ENCODE data around the gene RNF39.

- TF ChIP-seq ATF2 (CRISPR knock-in tag; IDR thresholded peaks at IDR 0.05) (no peak), BCL3 (CRISPR knock-in tag; IDR thresholded peaks at IDR 0.05) (no peak), ZSCAN30 (CRISPR knock-in tag; IDR thresholded peaks at IDR 0.05) (no peak), NONO (IDR thresholded peaks at IDR 0.05) (no peak), NONO (CRISPR knock-in tag; conservative IDR thresholded peaks at IDR 0.05) (no peak), ZBTB2 (CRISPR knock-in tag; IDR thresholded peaks at IDR 0.05; ENCODE audit: low read depth) (no peak), CHD4 (IDR thresholded peaks at IDR 0.05; ENCODE audit: borderline replicate concordance, low read length) (no peak), SIN3A (IDR thresholded peaks at IDR 0.05; ENCODE audit: borderline replicate concordance, low read depth, low read length) (no peak), CTCF (CRISPR knock-in tag; IDR thresholded peaks at IDR 0.05) (no peak), SMAD3 (CRISPR knock-in tag; IDR thresholded peaks at IDR 0.05) (no peak), ZNF777 (CRISPR knock-in tag; IDR thresholded peaks at IDR 0.05) (no peak), HNF4G (IDR thresholded peaks at IDR 0.05; ENCODE audit: borderline replicate concordance, low read depth, low read length) (no peak), HNF4G (CRISPR knock-in tag; IDR thresholded peaks at IDR 0.05; ENCODE audit: borderline replicate concordance, low read depth) (no peak), USF2 (IDR thresholded peaks at IDR 0.05; ENCODE audit: low read depth, low read length) (no peak), USF2 (CRISPR knock-in tag; IDR thresholded peaks at IDR 0.05; ENCODE audit: borderline replicate concordance) (no peak), ESRRA (CRISPR knock-in tag; IDR thresholded peaks at IDR 0.05; ENCODE audit: low read depth) (no peak)
Measured at GRCh38 chr6:30043744-30044143, 31.8 kb downstream of the RNF39 start.

Data from HepG2 (cell line).